HG02943 (cell line): ENCODE results near the gene SORL1-AS1.

Experiments used
- ATAC-seq: cut with Tn5 transposase; IDR thresholded peaks from one replicate; pipeline ENCODE4 v1.9.1; 2021; ENCODE audit warnings: mild to moderate bottlenecking, low read depth, moderate library complexity; ENCODE audit not compliant: unreplicated experiment

The SORL1-AS1 gene

DNA sequence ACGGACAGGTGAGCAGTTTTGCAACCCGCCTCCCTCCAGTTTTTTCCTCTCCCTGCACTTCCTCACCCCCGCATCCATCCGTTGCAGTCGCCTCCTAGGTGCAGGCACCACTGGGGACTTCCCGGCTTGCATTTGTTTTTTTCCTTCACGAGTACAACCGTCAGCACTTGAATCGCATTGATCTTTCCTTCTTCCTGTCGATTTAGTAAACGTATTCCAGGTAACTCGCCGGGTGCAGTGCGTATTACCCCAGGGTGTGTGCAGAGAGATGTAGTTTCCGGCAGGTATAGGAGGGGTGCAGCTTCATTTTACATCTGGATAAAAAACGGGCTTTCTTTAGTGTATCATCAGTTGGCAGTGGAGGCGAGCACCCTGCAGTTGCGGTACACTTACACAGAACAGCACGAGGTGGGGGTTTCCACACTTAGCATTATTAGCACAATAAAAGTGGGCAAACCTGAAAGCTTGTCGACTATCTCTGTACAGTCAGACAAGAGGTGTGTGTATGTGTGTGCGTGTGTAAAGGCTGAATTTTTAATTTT, at the start of gene SORL1-AS1:
Gene SORL1-AS1, minus strand, starts transcription at position 359 of the 542 bp plus-strand sequence.
- no peak for ATAC-seq

DNA sequence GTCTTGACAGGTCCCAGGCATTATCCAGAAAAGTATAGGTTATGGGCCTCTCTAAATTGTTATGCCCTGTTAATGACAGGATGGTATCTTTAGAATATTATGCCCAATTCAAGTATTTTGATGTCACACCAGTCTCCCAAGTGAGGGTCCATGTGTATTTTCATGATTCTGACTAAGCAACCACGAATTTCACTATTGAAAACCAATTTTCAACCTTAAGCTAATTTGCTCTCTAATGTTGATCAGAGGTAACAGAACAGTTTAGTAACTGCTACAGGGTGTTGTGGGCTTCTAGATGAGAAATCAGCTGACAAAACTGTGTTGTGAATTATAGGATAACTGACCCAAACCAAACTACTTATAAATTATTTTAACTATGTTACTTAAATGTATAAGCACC, 48.0 kb upstream of the SORL1-AS1 start:
- ATAC-seq, result no peak

GRCh38 chr11:121500275-121500674, 47.5 kb upstream of the SORL1-AS1 start:
- no peak for ATAC-seq

DNA sequence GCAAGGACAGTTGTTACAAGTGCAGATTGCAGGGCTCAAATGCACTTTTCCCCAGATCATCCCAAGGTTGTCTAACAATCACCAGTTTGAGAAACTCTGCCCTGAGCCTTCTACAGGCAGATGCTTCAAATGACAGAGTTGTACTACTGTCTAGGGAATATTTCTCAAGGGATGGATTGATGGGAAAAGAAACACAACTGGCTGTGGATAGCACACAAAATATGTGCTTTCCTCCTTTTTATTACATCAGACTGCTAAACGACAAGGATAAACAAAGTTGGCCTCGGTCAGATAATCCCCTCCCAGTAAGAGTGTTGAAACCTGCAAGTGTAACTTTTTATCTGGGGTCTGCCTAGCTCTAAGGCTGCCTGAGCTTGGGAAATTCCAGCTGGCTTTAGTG, 46.6 kb upstream of the SORL1-AS1 start:
- no peak for ATAC-seq

- ATAC-seq, result no peak
Observed at GRCh38 chr11:121497176-121497998, 44.6 kb upstream of the SORL1-AS1 start.

DNA sequence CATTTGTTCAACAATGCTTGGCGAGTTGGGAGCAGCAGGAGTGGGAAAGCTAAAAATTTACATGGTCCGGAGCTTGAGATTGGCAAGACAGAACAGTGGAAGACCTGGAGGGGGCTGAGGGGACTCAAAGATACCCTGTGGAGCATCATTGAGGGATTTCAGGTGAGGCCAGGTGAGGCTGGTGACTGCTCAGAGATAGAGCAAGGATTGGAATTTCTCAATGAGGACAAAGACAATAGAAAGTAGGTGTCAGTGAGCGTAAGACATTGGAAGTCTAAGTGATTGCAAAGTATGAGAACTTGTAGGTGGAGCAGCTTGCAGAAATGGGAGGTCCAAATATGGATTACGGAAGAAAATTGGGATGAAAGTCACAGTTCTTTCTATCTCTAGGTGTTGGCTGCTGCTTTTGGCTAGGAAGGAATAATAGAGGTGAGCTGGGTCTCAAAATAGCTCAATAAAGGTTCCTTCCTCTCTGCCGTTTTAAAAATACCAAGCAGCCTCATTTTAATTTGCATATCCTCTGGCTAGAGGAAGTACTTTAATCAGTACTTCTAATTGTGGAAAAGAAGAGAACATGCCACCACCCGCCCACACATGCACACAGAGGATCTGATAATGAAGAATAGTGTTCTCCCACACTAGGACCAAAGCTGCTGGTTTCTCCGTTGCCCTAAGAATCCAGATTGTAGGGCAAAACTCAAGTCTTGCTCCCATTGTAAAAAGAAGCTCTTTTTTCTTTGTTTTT, 41.8 kb upstream of the SORL1-AS1 start:
- peak; percentile 76 for ATAC-seq

DNA sequence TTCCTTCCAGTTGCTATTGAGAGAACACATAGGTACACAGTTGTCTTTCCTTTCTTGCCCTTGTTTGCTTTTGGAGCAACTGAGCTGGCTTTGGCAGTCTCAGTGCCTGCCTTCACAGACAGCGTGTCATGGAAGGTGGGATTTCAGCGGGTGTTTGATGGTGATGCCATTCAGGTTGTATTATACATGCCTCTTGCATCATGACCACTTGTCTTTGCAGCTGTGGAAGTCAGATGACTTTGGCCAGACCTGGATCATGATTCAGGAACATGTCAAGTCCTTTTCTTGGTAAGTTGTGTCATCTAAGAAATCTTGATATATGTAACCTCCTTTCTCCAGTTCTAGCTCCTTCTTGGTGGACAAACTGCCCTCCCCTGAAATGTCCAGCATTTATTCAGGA, 37.1 kb upstream of the SORL1-AS1 start:
- ATAC-seq, result no peak

DNA sequence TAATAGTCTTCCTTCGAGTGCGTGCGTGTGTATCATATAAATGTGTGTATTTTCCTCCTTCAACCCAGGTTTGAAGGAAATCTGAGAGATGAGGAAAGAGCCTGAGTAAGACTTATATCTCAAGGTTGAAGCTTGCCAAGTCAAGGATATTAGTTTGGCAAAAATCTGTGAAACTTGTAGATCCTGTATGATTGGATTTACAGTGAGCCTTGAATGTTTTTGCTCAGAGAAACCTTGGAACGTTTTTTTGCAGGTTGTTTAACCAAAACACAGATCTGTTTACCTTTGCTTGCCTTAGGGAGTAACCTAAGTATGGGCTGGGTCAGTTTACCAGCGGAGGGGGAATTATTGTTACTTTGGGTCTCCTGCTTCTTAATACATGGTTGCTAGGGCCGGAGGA, 35.9 kb upstream of the SORL1-AS1 start:
- no peak for ATAC-seq

GRCh38 chr11:121488170-121488569, 35.4 kb upstream of the SORL1-AS1 start:
- no peak for ATAC-seq

- no peak for ATAC-seq
Observed at GRCh38 chr11:121487191-121487590, 34.4 kb upstream of the SORL1-AS1 start.

DNA sequence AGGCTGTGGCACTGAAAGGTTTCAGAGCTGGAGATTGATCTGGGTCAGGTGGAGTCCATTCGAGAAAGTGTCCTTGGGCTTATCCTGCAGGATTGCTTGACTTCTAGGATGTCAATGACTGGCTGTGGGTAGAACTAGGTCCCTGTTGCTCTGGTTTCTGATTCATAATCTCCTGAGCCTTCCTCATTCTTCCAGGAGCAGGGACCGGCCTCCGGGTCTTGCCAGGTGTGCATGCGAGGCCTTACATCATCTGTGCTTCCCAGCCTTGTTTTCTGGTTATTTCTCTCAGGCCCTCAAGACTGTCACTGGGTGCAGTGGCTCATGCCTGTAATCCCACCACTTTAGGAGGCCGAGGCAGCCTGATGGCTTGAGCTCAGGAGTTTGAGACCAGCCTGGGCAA, 33.3 kb upstream of the SORL1-AS1 start:
- no peak for ATAC-seq

DNA sequence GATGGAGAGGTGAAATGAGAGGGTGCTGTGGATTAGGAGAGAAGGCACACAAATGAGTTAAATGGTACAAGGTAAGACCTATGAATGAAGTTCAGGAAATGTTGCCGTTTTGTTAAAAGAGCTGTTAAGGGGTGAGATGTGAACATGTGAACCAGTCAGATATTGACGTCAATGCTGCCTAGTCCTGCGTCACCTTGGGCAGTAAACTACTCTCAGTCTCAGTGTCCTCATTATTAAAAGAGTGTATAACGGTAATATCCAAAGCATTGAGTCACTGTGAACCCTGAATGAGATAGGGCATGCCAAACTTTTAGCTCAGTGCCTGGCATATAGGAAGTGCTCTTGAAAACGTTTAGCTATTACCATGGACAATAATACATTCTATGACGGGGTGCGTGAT, 32.4 kb upstream of the SORL1-AS1 start:
- no peak for ATAC-seq

DNA sequence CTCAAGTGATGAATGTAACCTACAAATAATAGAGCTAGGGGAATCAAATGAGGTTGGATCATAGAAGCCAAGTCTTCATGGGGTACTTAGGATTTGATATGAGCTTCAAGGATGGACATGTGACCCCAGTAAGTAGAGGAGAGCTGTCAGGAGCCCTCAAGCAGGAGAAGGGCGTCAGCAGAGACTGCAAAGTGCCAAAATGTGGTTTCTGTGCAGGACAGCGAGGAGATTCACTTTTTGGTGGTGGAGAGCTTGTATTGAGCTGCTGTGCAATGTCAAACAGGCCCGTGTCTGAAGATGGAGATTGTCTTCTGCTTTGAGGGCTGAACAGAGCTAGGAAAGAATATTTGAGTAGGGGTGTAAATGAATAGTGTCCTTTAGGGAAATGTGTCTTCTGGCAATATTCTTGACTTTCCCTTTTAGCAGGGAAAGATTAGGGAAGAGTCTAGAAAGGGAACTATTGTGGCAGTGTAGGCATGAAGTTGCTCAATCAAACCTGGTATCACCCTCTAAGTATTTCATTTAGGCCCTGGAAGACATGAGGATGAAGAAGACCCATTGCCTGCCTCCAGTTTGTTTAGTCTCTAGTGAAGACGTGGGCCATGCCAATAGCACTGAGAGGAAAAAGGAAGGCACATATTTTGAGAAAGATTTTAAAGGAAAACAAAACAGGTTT, 31.2 kb upstream of the SORL1-AS1 start:
- ATAC-seq, result no peak

GRCh38 chr11:121482231-121483129, 29.7 kb upstream of the SORL1-AS1 start:
- peak; percentile 81 for ATAC-seq

GRCh38 chr11:121481484-121482230, 28.9 kb upstream of the SORL1-AS1 start:
- ATAC-seq, result peak; percentile 57

DNA sequence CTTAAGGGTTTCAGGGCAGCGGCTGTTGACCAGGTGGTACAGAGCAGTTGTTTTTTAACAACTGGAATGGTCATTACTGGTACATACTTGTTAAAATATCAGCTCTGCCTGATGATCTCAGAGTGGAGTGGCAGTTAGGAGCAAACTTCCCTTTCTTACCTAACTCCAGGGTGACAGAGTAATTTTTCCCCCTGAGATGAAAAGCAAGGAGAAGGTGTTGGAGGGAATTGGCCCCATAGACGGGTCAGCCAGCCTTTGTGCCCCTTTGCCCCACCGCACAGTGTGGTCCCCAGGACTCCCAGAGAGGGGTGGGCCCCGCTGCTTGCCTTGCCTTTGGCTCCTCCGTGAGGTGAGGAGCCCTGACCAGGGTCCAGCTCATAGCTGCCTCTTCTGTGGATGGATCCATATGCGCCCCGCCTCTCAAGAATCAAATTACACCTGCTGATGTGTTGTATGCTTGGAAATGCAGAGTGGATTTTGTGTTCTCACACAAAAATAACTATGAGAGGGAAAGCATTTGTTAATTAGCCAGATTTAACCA, 27.0 kb upstream of the SORL1-AS1 start:
- ATAC-seq, result no peak

DNA sequence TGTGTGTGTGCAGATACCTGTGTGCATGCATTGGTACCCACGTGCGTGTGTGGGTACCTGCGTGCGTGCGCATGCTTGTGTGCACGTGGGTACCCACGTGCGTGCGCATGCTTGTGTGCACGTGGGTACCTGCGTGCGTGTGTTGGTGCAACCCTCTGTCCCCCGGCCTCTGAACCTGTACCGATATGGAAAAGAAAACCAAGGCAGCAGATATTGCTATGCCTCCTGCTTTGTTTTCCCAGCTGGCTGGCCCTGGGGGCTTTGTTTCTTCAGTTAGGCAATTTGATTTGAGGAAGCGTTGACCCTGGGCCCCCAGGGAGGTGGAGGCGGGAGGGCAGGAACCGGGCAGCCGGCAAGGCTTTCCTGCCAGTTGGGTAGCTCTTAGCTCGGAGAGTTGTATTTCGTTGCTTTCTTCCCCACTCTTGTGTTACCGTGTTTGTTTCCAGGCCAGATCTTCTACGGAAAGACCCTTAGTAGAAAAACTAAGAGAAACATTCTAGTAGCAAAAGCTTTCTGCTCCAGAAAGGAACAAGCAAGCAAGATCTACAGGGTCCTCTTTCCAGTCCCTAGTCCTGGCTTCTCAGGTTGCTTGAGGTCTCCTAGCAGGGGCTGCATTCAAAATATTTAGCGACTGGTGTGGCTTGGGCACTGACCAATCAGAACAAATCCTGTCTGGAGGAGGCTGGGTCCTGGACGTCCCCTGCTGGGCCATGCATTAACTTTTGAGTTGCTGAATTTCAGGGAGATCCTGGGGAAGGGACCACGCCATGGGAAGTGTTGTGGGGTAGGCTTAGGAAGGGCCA, 26.3 kb upstream of the SORL1-AS1 start:
- no peak for ATAC-seq

GRCh38 chr11:121478226-121478894, 25.6 kb upstream of the SORL1-AS1 start:
- ATAC-seq, result no peak
